Trophoblast cell (in vitro differentiated cells and primary cell): Measurements from ENCODE around the gene EEA1.

Source experiments
- DNase-seq, 2 donors: peaks; one replicate each; pipeline ENCODE4 v3.0.0-alpha.2; 2016
- H2AFZ ChIP-seq: 2 replicates; pipeline ENCODE4 v1.6.1; 2013; ENCODE audit warnings: low read length, moderate library complexity, mild to moderate bottlenecking; ENCODE audit not compliant: insufficient read depth, poor library complexity
- H2AK5ac ChIP-seq: 2 replicates; pipeline ENCODE4 v1.6.1; 2013; ENCODE audit warnings: mild to moderate bottlenecking, low read length
- H2BK120ac ChIP-seq: 2 replicates; pipeline ENCODE4 v1.6.1; 2013; ENCODE audit warnings: low read length, mild to moderate bottlenecking, moderate library complexity; ENCODE audit not compliant: insufficient read depth, poor library complexity
- H2BK12ac ChIP-seq: 2 replicates; pipeline ENCODE4 v1.6.1; 2013; ENCODE audit warnings: mild to moderate bottlenecking, low read length, moderate library complexity
- H2BK5ac ChIP-seq: 2 replicates; pipeline ENCODE4 v1.6.1; 2013; ENCODE audit warnings: low read length, low read depth, moderate library complexity, mild to moderate bottlenecking; ENCODE audit not compliant: poor library complexity
- H3K14ac ChIP-seq: 2 replicates; pipeline ENCODE4 v1.6.1; 2013; ENCODE audit warnings: mild to moderate bottlenecking, low read length
- H3K18ac ChIP-seq: 2 replicates; pipeline ENCODE4 v1.6.1; 2013; ENCODE audit warnings: mild to moderate bottlenecking, low read length
- H3K23ac ChIP-seq: 2 replicates; pipeline ENCODE4 v1.6.1; 2013; ENCODE audit warnings: low read length
- H3K27ac ChIP-seq: 2 replicates; pipeline ENCODE4 v1.5.1; 2013; ENCODE audit warnings: low read depth, mild to moderate bottlenecking, inconsistent platforms, low read length, moderate library complexity
- H3K27me3 ChIP-seq: 2 replicates; pipeline ENCODE4 v1.6.1; 2013; ENCODE audit warnings: inconsistent platforms, mild to moderate bottlenecking, low read length, moderate library complexity; ENCODE audit not compliant: insufficient read depth
- H3K36me3 ChIP-seq, 2 experiments: 1 replicate in 1 of 2; 2 replicates in 1 of 2; pipeline ENCODE4 v1.6.1; 2013; ENCODE audit warnings: low read length in 2 of 2, mild to moderate bottlenecking in 2 of 2, moderate library complexity in 1 of 2; ENCODE audit not compliant: insufficient read depth in 2 of 2, control insufficient read depth in 1 of 2
- H3K4ac ChIP-seq: 2 replicates; pipeline ENCODE4 v1.6.1; 2013; ENCODE audit warnings: low read depth, mild to moderate bottlenecking, low read length, moderate library complexity
- H3K4me1 ChIP-seq, 2 experiments: 1 replicate in 1 of 2; 2 replicates in 1 of 2; pipeline ENCODE4 v1.6.1; 2013; ENCODE audit warnings: low read length in 2 of 2, mild to moderate bottlenecking in 2 of 2, moderate library complexity in 1 of 2; ENCODE audit not compliant: insufficient read depth in 2 of 2, control insufficient read depth in 1 of 2
- H3K4me2 ChIP-seq: 2 replicates; pipeline ENCODE4 v1.6.1; 2013; ENCODE audit warnings: inconsistent platforms, mild to moderate bottlenecking, low read length, moderate library complexity
- H3K4me3 ChIP-seq: 2 replicates; pipeline ENCODE4 v1.5.1; 2013; ENCODE audit warnings: mild to moderate bottlenecking, low read depth, low read length, inconsistent platforms
- H3K79me1 ChIP-seq: one replicate; pipeline ENCODE4 v1.6.1; 2013; ENCODE audit warnings: low read length
- H3K79me2 ChIP-seq: 2 replicates; pipeline ENCODE4 v1.6.1; 2013; ENCODE audit warnings: low read length, mild to moderate bottlenecking; ENCODE audit not compliant: control insufficient read depth, insufficient read depth, poor library complexity
- H3K9ac ChIP-seq: 2 replicates; pipeline ENCODE4 v1.6.1; 2013; ENCODE audit warnings: mild to moderate bottlenecking, low read length
- H3K9me3 ChIP-seq: 2 replicates; pipeline ENCODE4 v1.6.1; 2013; ENCODE audit warnings: low read depth, mild to moderate bottlenecking, control low read depth, inconsistent platforms, low read length; ENCODE audit not compliant: insufficient read depth
- H4K12ac ChIP-seq: 2 replicates; pipeline ENCODE4 v1.6.1; 2013; ENCODE audit warnings: low read depth, mild to moderate bottlenecking, low read length, moderate library complexity
- H4K8ac ChIP-seq: 2 replicates; pipeline ENCODE4 v1.6.1; 2013; ENCODE audit warnings: low read depth, mild to moderate bottlenecking, low read length, moderate library complexity
- H4K91ac ChIP-seq: one replicate; pipeline ENCODE4 v1.6.1; 2013; ENCODE audit warnings: low read depth, mild to moderate bottlenecking, low read length, moderate library complexity
- WGBS: extraction: QIAGEN DNeasy Blood & Tissue Kit; methylation state at CpG from one replicate; pipeline ENCODE4 v1.1.7; 2013; ENCODE audit warnings: missing lambda C conversion rate; ENCODE audit not compliant: insufficient read length, insufficient coverage; ENCODE audit errors: extremely low coverage; 5-methylcytosine and 5-hydroxymethylcytosine counted together

The EEA1 gene

GRCh38 chr12:92810370-92810769 is 118.7 kb downstream of the EEA1 start:
- Histone ChIP-seq H3K4me3 (no peak overlapping the region), H3K18ac (no peak overlapping the region), H3K79me1 (no peaks in the 10 kb centered on the region), H2BK120ac (no peak overlapping the region), H4K12ac (no peak overlapping the region), H3K4ac (no peak overlapping the region), H4K91ac (no peak overlapping the region), H3K23ac (no peak overlapping the region), H3K9ac (no peak overlapping the region), H3K4me1 (no peaks in the 10 kb centered on the region), H3K27ac (no peak overlapping the region), H3K27me3 (no peaks in the 10 kb centered on the region), H3K79me2 (no peaks in the 10 kb centered on the region), H3K36me3 (peaks cover 0 to 4% of the 10 kb centered on the region in 2 experiments), H2AFZ (no peak overlapping the region), H2BK5ac (no peak overlapping the region), H3K9me3 (no peaks in the 10 kb centered on the region), H3K4me2 (no peak overlapping the region), H4K8ac (no peak overlapping the region), H2AK5ac (no peak overlapping the region), H2BK12ac (no peak overlapping the region), H3K14ac (no peak overlapping the region)
- no CpG with 5 or more reads among the region's 4 CpGs for WGBS
- no peak for DNase-seq

DNA sequence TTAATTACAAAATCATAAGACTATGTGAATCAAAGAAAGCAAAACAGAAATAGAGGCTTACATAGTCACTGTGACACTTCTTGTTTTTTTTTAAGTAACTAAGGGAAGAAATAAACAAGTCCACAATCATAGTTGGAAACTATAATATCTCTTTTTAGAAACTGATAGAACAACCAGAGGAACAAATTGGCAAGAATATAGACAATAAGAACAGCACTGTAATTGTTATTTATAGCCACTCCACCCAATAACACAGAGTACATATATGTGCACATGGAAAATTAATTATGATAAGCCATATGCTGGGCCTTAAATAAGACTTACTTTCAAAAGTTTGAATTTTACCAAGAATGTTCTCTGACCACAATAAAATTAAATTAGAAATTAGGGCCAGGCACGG is 125.2 kb downstream of the EEA1 start:
- Histone ChIP-seq H3K9me3 (no peaks in the 10 kb centered on the region), H4K8ac (no peak overlapping the region), H3K9ac (no peak overlapping the region), H2BK120ac (no peak overlapping the region), H3K27me3 (no peaks in the 10 kb centered on the region), H3K4ac (no peak overlapping the region), H3K36me3 (peaks cover 0 to 5% of the 10 kb centered on the region in 2 experiments), H2AK5ac (no peak overlapping the region), H2BK12ac (no peak overlapping the region), H3K14ac (no peak overlapping the region), H3K4me2 (no peak overlapping the region), H4K12ac (no peak overlapping the region), H3K18ac (no peak overlapping the region), H2AFZ (no peak overlapping the region), H3K23ac (no peak overlapping the region), H3K4me1 (no peaks in the 10 kb centered on the region), H3K79me2 (no peaks in the 10 kb centered on the region), H3K4me3 (no peak overlapping the region), H2BK5ac (no peak overlapping the region), H3K79me1 (no peaks in the 10 kb centered on the region), H4K91ac (no peak overlapping the region), H3K27ac (no peak overlapping the region)
- WGBS, result no CpG with 5 or more reads among the region's 1 CpG
- DNase-seq, result no peak

DNA sequence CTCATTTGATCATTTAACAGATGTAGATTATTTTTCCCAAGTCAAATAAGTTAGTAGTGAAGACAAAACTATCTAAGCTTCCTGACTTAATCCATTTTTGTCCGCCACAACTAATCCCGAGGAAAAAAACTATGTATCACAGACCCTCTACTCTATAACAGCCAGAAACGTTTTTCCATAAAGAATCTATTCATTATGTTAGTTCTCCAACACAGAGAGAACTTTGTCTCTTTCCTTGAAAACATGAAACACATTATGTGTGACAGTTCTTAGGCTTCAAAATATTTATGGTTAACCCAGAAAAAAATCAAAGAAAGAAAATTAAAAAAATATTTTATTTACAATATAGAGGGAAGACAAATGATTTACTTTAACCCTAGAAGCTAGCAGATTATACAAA is 126.2 kb downstream of the EEA1 start:
- no peak overlapping the region for H2BK12ac ChIP-seq
- H3K27me3 ChIP-seq, result no peaks in the 10 kb centered on the region
- H3K23ac ChIP-seq, result no peak overlapping the region
- no peak overlapping the region for H2BK5ac ChIP-seq
- no peak overlapping the region for H3K4me2 ChIP-seq
- H3K4me3 ChIP-seq, result no peak overlapping the region
- no peaks in the 10 kb centered on the region for H3K4me1 ChIP-seq
- H2AFZ ChIP-seq, result no peak overlapping the region
- H2AK5ac ChIP-seq, result no peak overlapping the region
- H3K36me3 ChIP-seq, result peaks cover 1 to 8% of the 10 kb centered on the region in 2 experiments
- H3K14ac ChIP-seq, result no peak overlapping the region
- no peak overlapping the region for H4K8ac ChIP-seq
- H3K27ac ChIP-seq, result no peak overlapping the region
- WGBS, result no CpG with 5 or more reads among the region's 3 CpGs
- H3K4ac ChIP-seq, result no peak overlapping the region
- no peak overlapping the region for H4K12ac ChIP-seq
- H2BK120ac ChIP-seq, result no peak overlapping the region
- no peak for DNase-seq
- H3K9ac ChIP-seq, result no peak overlapping the region
- H3K79me1 ChIP-seq, result no peaks in the 10 kb centered on the region
- H3K79me2 ChIP-seq, result no peaks in the 10 kb centered on the region
- no peak overlapping the region for H3K18ac ChIP-seq
- H4K91ac ChIP-seq, result no peak overlapping the region
- no peaks in the 10 kb centered on the region for H3K9me3 ChIP-seq

DNA sequence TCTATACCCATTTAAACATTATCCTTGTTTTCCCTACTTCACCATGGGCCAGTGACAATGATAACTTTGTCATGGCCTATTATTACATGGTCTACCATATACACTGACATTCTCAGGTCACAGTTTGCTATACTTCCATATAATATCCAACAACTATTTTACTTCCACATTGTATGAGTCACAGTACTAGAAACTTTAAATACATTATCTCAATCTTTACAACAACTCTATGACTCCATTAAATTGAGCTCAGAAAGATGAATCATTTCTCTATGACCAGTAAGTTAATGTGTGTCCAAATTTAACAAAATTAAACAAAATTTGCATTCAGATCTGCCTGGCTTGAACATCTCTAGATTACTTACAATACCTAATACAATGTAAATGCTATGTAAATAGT is 132.4 kb downstream of the EEA1 start:
- H2BK5ac ChIP-seq, result no peak overlapping the region
- H3K79me2 ChIP-seq, result no peaks in the 10 kb centered on the region
- H3K9me3 ChIP-seq, result no peaks in the 10 kb centered on the region
- no peak overlapping the region for H2AK5ac ChIP-seq
- no peak overlapping the region for H3K27ac ChIP-seq
- no peak overlapping the region for H3K4ac ChIP-seq
- H3K36me3 ChIP-seq, result peaks cover 3 to 6% of the 10 kb centered on the region in 2 experiments
- H4K8ac ChIP-seq, result no peak overlapping the region
- H3K9ac ChIP-seq, result no peak overlapping the region
- H3K79me1 ChIP-seq, result no peaks in the 10 kb centered on the region
- no peak overlapping the region for H2BK120ac ChIP-seq
- no peak overlapping the region for H3K4me3 ChIP-seq
- H2AFZ ChIP-seq, result no peak overlapping the region
- H3K4me1 ChIP-seq, result no peaks in the 10 kb centered on the region
- no peak overlapping the region for H3K14ac ChIP-seq
- no peaks in the 10 kb centered on the region for H3K27me3 ChIP-seq
- H4K12ac ChIP-seq, result no peak overlapping the region
- H2BK12ac ChIP-seq, result no peak overlapping the region
- no peak for DNase-seq
- H3K18ac ChIP-seq, result no peak overlapping the region
- no peak overlapping the region for H4K91ac ChIP-seq
- no peak overlapping the region for H3K23ac ChIP-seq
- H3K4me2 ChIP-seq, result no peak overlapping the region

- no peak overlapping the region for H4K8ac ChIP-seq
- H3K9me3 ChIP-seq, result no peaks in the 10 kb centered on the region
These were observed 134.3 kb downstream of the EEA1 start for GRCh38 chr12:92794814-92795213.

More at GRCh38 chr12:92794814-92795213, 134.3 kb downstream of the EEA1 start:
- no peak overlapping the region for H3K4me2 ChIP-seq
- no peak overlapping the region for H2BK12ac ChIP-seq
- H3K36me3 ChIP-seq, result peaks cover 3% of the 10 kb centered on the region in 2 experiments
- no peak overlapping the region for H3K4ac ChIP-seq
- H3K79me2 ChIP-seq, result no peaks in the 10 kb centered on the region
- H3K23ac ChIP-seq, result no peak overlapping the region
- no peak overlapping the region for H3K14ac ChIP-seq
- H4K91ac ChIP-seq, result no peak overlapping the region
- H3K79me1 ChIP-seq, result no peaks in the 10 kb centered on the region
- H3K9ac ChIP-seq, result no peak overlapping the region
- no peak overlapping the region for H3K27ac ChIP-seq
- no peak overlapping the region for H2BK120ac ChIP-seq
- H3K4me3 ChIP-seq, result no peak overlapping the region
- no peaks in the 10 kb centered on the region for H3K4me1 ChIP-seq
- H4K12ac ChIP-seq, result no peak overlapping the region
- no peak for DNase-seq
- H3K18ac ChIP-seq, result no peak overlapping the region
- no peak overlapping the region for H2BK5ac ChIP-seq
- no peak overlapping the region for H2AK5ac ChIP-seq
- H2AFZ ChIP-seq, result no peak overlapping the region
- H3K27me3 ChIP-seq, result no peaks in the 10 kb centered on the region
